ENCODE data around the gene CAMK2N1. TPM values are rescaled to one million over a fixed set of nuclear protein-coding genes. Genes with fewer than 3 reads are reported as not detected.

Gene CAMK2N1
- total and polyA plus RNA-seq, 2 of the 13 experiments (the other 11 are each of a cell fraction or from before 2014, with no cell fraction given): 38.0 to 38.6 TPM

DNA sequence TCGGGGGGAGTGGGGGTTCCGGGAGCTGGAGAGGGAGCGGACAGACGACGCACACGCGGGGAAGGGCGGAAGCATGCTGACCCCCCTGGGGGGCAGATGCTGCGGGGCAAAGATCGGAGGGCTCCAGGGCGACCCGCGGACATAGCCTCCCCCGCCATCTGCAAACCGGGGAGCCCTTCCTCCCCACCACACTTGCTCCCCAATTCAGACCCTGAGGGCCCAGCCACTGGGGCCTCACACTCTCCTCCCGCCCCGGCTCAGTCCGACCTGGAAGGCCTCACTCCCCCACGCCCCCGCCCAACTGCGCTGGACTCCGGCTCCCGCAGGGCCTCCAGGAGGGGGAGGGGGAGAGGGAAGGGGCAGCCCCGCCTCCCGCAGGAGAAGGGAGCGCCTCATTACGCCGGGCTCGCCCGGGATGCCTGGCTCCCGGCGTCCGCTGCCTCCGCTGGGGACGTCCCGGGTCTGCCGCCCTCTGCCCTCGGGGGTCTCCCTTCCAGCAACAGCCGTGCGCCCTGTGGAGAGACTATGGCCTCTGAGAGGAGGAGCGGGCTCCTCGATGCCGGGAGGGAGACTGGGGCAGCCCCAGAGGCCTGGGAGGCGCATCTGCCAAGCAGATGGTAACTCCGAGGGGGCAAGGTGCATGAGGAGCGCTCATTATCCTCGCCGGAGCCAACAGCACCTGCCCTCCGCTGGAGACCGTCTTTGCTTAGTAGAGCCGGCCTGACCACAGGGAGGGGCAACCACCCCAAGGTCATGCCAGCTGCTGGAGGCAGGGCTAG lies 636 bp upstream of the CAMK2N1 start:
- FAIRE-seq: no peak
- Histone ChIP-seq H3K4me3 (replicated peaks in 1 of 3; ENCODE audit: insufficient read depth in 1 of 3, low read depth in 2 of 3, low read length in 3 of 3) (peak overlapping the region; percentile 68 to 92 (median 90)), H4K20me1 (ENCODE audit: insufficient read depth, low read length) (no peaks in the 10 kb centered on the region; the same call in 1 of the 2 replicates), H3K9ac (ENCODE audit: insufficient read depth, low read depth, low read length) (peak overlapping the region; percentile 99), H2AFZ (ENCODE audit: low read length) (no peak overlapping the region), H3K27ac (ENCODE audit: extremely low read length, insufficient read depth, low read length) (peak overlapping the region; percentile 98), H3K4me1 (ENCODE audit: insufficient read depth, low read length) (peaks cover 51% of the 10 kb centered on the region), H3K36me3 (replicated peaks in 1 of 2; ENCODE audit: control insufficient read depth in 1 of 2, insufficient read depth in 2 of 2, low read length in 2 of 2) (no peaks in the 10 kb centered on the region), H3K9me3 (ENCODE audit: low read length) (no peaks in the 10 kb centered on the region), H3K27me3 (ENCODE audit: control insufficient read depth in 1 of 2, insufficient read depth in 2 of 2, low read length in 2 of 2) (no peaks in the 10 kb centered on the region), H3K79me2 (ENCODE audit: insufficient read depth, low read length) (peaks cover 37% of the 10 kb centered on the region), H3K4me2 (ENCODE audit: low read depth, low read length) (peak overlapping the region; percentile 83)
- CTCF ChIA-PET (ENCODE audit: low intra/inter-chr PET ratio, low total read pairs): interaction anchor here (2.4 kb wide), 1 partner anchor 17 kb away, joined by 10 read pairs; no protein-coding TSS in a partner anchor
- BruUV-seq (replicated peaks): no TSS peak
- in situ Hi-C loops (cut with HindIII; ENCODE audit: extremely low pct_ligation_motif_present, low pct_unique_long_range_greater_than_20kb): no loop called here
- intact Hi-C loops (cut with micrococcal nuclease; ENCODE audit: unreplicated experiment): no loop called here
- peak; percentile 69 for ATAC-seq
- peak; percentile 84 for DNase-seq (ENCODE audit: low spot score)
- WGBS (ENCODE audit: low lambda C conversion rate): 5% methylated on average over 3 of the region's 51 CpGs
- POLR2A ChIA-PET: interaction anchor here (1.0 to 4.3 kb wide), 8 partner anchors 9 to 512 kb away, joined by 3 to 60 read pairs (median 5); partner anchors contain the start of gene MUL1
- TF ChIP-seq ZNF484 (CRISPR knock-in tag; IDR thresholded peaks at IDR 0.05; ENCODE audit: borderline replicate concordance, low read depth): 0 out of 2 replicates have a peak, but pooled peaks have one; percentile 46
- TF ChIP-seq STAG1 (CRISPR knock-in tag; IDR thresholded peaks at IDR 0.05): no peak
- TF ChIP-seq MAFK (conservative IDR thresholded peaks at IDR 0.05 in 1 of 2, IDR thresholded peaks at IDR 0.05 in 1 of 2; ENCODE audit: low read length in 2 of 2): no peak
- no peak; the same call in 1 of the 2 replicates for TF ChIP-seq TFAP4 (IDR thresholded peaks at IDR 0.05; ENCODE audit: borderline replicate concordance, low read depth)
- peak; percentile 98 for TF ChIP-seq MAZ (IDR thresholded peaks at IDR 0.05; ENCODE audit: borderline replicate concordance, low read depth, low read length)
- peak; percentile 95 for TF ChIP-seq MAZ (CRISPR knock-in tag; IDR thresholded peaks at IDR 0.05; ENCODE audit: low read depth)
- TF ChIP-seq, protein P1, sequence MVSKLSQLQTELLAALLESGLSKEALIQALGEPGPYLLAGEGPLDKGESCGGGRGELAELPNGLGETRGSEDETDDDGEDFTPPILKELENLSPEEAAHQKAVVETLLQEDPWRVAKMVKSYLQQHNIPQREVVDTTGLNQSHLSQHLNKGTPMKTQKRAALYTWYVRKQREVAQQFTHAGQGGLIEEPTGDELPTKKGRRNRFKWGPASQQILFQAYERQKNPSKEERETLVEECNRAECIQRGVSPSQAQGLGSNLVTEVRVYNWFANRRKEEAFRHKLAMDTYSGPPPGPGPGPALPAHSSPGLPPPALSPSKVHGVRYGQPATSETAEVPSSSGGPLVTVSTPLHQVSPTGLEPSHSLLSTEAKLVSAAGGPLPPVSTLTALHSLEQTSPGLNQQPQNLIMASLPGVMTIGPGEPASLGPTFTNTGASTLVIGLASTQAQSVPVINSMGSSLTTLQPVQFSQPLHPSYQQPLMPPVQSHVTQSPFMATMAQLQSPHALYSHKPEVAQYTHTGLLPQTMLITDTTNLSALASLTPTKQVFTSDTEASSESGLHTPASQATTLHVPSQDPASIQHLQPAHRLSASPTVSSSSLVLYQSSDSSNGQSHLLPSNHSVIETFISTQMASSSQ (IDR thresholded peaks at IDR 0.05; ENCODE audit: low read depth): 0 out of 2 replicates have a peak, but pooled peaks have one; percentile 22
- TF ChIP-seq, protein P1 (CRISPR knock-in tag; IDR thresholded peaks at IDR 0.05; ENCODE audit: borderline replicate concordance): peak; percentile 82; the same call in 1 of the 2 replicates
- TF ChIP-seq ZNF468 (CRISPR knock-in tag; IDR thresholded peaks at IDR 0.05): no peak
- TF ChIP-seq, protein P2, sequence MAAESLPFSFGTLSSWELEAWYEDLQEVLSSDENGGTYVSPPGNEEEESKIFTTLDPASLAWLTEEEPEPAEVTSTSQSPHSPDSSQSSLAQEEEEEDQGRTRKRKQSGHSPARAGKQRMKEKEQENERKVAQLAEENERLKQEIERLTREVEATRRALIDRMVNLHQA (CRISPR knock-in tag; IDR thresholded peaks at IDR 0.05): no peak
- TF ChIP-seq ZNF564 (CRISPR knock-in tag; IDR thresholded peaks at IDR 0.05): peak; percentile 76; the same call in 1 of the 2 replicates
- TF ChIP-seq NR2F6 (IDR thresholded peaks at IDR 0.05): 0 out of 2 replicates have a peak, but pooled peaks have one; percentile 26
- peak; percentile 13; the same call in 1 of the 2 replicates for TF ChIP-seq NR2F6 (CRISPR knock-in tag; IDR thresholded peaks at IDR 0.05)
- peak; percentile 32; the same call in 1 of the 2 replicates for TF ChIP-seq ZBTB7A (CRISPR knock-in tag; IDR thresholded peaks at IDR 0.05)
- TF ChIP-seq ZBTB37 (CRISPR knock-in tag; IDR thresholded peaks at IDR 0.05): no peak
- TF ChIP-seq PRPF4 (IDR thresholded peaks at IDR 0.05; ENCODE audit: low read depth, low read length, poor library complexity, severe bottlenecking): no peak
- 0 out of 2 replicates have a peak, but pooled peaks have one; percentile 48 for TF ChIP-seq ZNF577 (CRISPR knock-in tag; IDR thresholded peaks at IDR 0.05; ENCODE audit: borderline replicate concordance, low read depth)
